GM12878 (cell line): ENCODE results near the gene ELK3. TPM values are rescaled to one million over a fixed set of nuclear protein-coding genes. Genes with fewer than 3 reads are reported as not detected.

ENCODE experiments used
- ATAC-seq: fragments of 200-7000 bp; cut with Tn5 transposase; 3 replicates; pipeline ENCODE4 v1.9.1; 2020; ENCODE audit warnings: mild to moderate bottlenecking, moderate library complexity
- BruUV-seq: library from RNA; stranded (reverse); fragments of 400-500 nt; replicated peaks from 2 replicates; lab custom pipeline; 2021; lab: Mats Ljungman, UMichigan
- CTCF ChIA-PET: fragments of 300-600 bp; sonication (Branson Sonifier 250); formaldehyde crosslinking; extraction: SDS; loops from one replicate; lab custom pipeline; 2021; ENCODE audit warnings: inconsistent platforms; lab: Yijun Ruan, JAX
- POLR2A ChIA-PET: fragments of 350-600 bp; formaldehyde crosslinking; extraction: SDS; loops from one replicate; lab custom pipeline; 2021; ENCODE audit warnings: inconsistent platforms; lab: Charles Lee
- RAD21 ChIA-PET: fragments of 300-600 bp; sonication (Branson Sonifier 250); formaldehyde crosslinking; loops from one replicate; lab custom pipeline; 2023; ENCODE audit warnings: antibody characterized with exemption; ENCODE audit not compliant: unreplicated experiment; lab: Charles Lee
- SMC1A ChIA-PET: fragments of 300-600 bp; sonication (Branson Sonifier 250); formaldehyde crosslinking; loops from one replicate; lab custom pipeline; 2023; ENCODE audit not compliant: unreplicated experiment, uncharacterized antibody; lab: Charles Lee
- DNase-seq: peaks from one replicate; pipeline ENCODE4 v3.0.0-alpha.2; 2011; ENCODE audit warnings: low read depth, low spot score
- FAIRE-seq: peaks from 3 replicates; lab custom pipeline; 2011; peaks lifted over from hg19 to GRCh38; lab: Jason Lieb, UNC
- H2AFZ ChIP-seq: 2 replicates; pipeline ENCODE4 v1.6.0; 2011; ENCODE audit warnings: low read depth, low read length, control low read depth; ENCODE audit not compliant: control insufficient read depth
- H3K27ac ChIP-seq: 2 replicates; pipeline ENCODE4 v1.5.1; 2011; ENCODE audit warnings: control low read depth; ENCODE audit not compliant: control insufficient read depth, insufficient read depth
- H3K27me3 ChIP-seq, 2 experiments: replicated peaks in 1 of 2; 2 replicates each; pipeline versions ENCODE4 v1.6.0 to v1.6.1; 2011; ENCODE audit warnings: low read length in 1 of 2; ENCODE audit not compliant: control insufficient read depth in 2 of 2, insufficient read depth in 2 of 2
- H3K36me3 ChIP-seq, 2 experiments: 2 replicates each; pipeline ENCODE4 v1.5.1; 2011; ENCODE audit warnings: low read length in 1 of 2; ENCODE audit not compliant: control insufficient read depth in 2 of 2, insufficient read depth in 2 of 2
- H3K4me1 ChIP-seq: 2 replicates; pipeline ENCODE4 v1.6.1; 2011; ENCODE audit warnings: mild to moderate bottlenecking, low read length, moderate library complexity, mixed read lengths; ENCODE audit not compliant: control insufficient read depth, insufficient read depth
- H3K4me2 ChIP-seq: 2 replicates; pipeline ENCODE4 v1.6.0; 2011; ENCODE audit warnings: control low read depth; ENCODE audit not compliant: control insufficient read depth, insufficient read depth
- H3K4me3 ChIP-seq: fragments of 200-600 bp; sonication (generic); 2 replicates; pipeline ENCODE4 v1.5.1; 2016
- H3K79me2 ChIP-seq: 2 replicates; pipeline ENCODE4 v1.6.0; 2011; ENCODE audit warnings: low read length; ENCODE audit not compliant: control insufficient read depth, insufficient read depth
- H3K9ac ChIP-seq: 2 replicates; pipeline ENCODE4 v1.8.0; 2011; ENCODE audit warnings: low read length, control low read depth, mixed read lengths; ENCODE audit not compliant: control insufficient read depth, insufficient read depth
- H3K9me3 ChIP-seq: replicated peaks from 3 replicates; pipeline ENCODE4 v1.5.1; 2011; ENCODE audit warnings: mild to moderate bottlenecking, low read length; ENCODE audit not compliant: control insufficient read depth, insufficient read depth
- H4K20me1 ChIP-seq: 2 replicates; pipeline ENCODE4 v1.6.0; 2011; ENCODE audit not compliant: control insufficient read depth, insufficient read depth
- ATF7 ChIP-seq: fragments of 450-650 bp; IDR thresholded peaks from 2 replicates; pipeline ENCODE4 v1.6.1; 2016; ENCODE audit warnings: low read depth, mild to moderate bottlenecking
- CUX1 ChIP-seq: IDR thresholded peaks from 2 replicates; pipeline ENCODE4 v1.6.1; 2012; ENCODE audit warnings: improper control_type of control experiment, low read depth, low read length; ENCODE audit not compliant: insufficient replicate concordance
- GABPA ChIP-seq: IDR thresholded peaks from 2 replicates; pipeline ENCODE4 v1.6.1; 2014; ENCODE audit warnings: antibody characterized with exemption, low read depth, mild to moderate bottlenecking, inconsistent platforms
- HCFC1 ChIP-seq: fragments of 150-350 bp; IDR thresholded peaks from 2 replicates; pipeline ENCODE4 v1.6.1; 2014; ENCODE audit warnings: low read length
- JUNB ChIP-seq: IDR thresholded peaks from 2 replicates; pipeline ENCODE4 v1.6.1; 2016; ENCODE audit warnings: antibody characterized with exemption, mild to moderate bottlenecking
- LARP7 ChIP-seq: fragments of 450-650 bp; IDR thresholded peaks from 2 replicates; pipeline ENCODE4 v1.6.1; 2017; ENCODE audit warnings: mild to moderate bottlenecking
- MTA2 ChIP-seq: fragments of 450-650 bp; IDR thresholded peaks from 2 replicates; pipeline ENCODE4 v1.6.1; 2016; ENCODE audit warnings: low read depth, mild to moderate bottlenecking, moderate library complexity
- MTA3 ChIP-seq: IDR thresholded peaks from 2 replicates; pipeline ENCODE4 v1.6.1; 2012; ENCODE audit warnings: low read length, inconsistent platforms, borderline replicate concordance
- NFYA ChIP-seq: IDR thresholded peaks from 2 replicates; pipeline ENCODE4 v1.6.1; 2011; ENCODE audit warnings: low read depth, mild to moderate bottlenecking, low read length, improper control_type of control experiment, borderline replicate concordance
- PAX5 ChIP-seq: IDR thresholded peaks from 2 replicates; pipeline ENCODE4 v1.6.1; 2011; ENCODE audit warnings: low read depth, low read length, borderline replicate concordance
- SMAD1 ChIP-seq: fragments of 450-650 bp; IDR thresholded peaks from 2 replicates; pipeline ENCODE4 v1.6.1; 2018; ENCODE audit warnings: mild to moderate bottlenecking, low read depth; ENCODE audit not compliant: partially characterized antibody
- USF2 ChIP-seq: IDR thresholded peaks from 2 replicates; pipeline ENCODE4 v1.6.1; 2011; ENCODE audit warnings: low read depth, low read length, improper control_type of control experiment, borderline replicate concordance
- ZBTB11 ChIP-seq: fragments of 450-650 bp; formaldehyde crosslinking; IDR thresholded peaks from 2 replicates; pipeline ENCODE4 v1.5.0; 2022; ENCODE audit warnings: mild to moderate bottlenecking, missing genetic modification characterization
- WGBS: methylation state at CpG from one replicate; pipeline ENCODE4 v1.1.6; 2016; ENCODE audit warnings: low lambda C conversion rate; ENCODE audit not compliant: insufficient replicate concordance, insufficient coverage; ENCODE audit errors: missing lambda C conversion rate; 5-methylcytosine and 5-hydroxymethylcytosine counted together
- in situ Hi-C: fragments of 300-500 bp; cut with MboI; formaldehyde crosslinking; loops from 9 replicates; pipeline ENCODE4 v1.14.3; 2018; ENCODE audit warnings: mixed read lengths
- intact Hi-C: fragments of 100-400 bp; cut with micrococcal nuclease; formaldehyde crosslinking; loops from one replicate; pipeline ENCODE4 v1.14.2; 2022; ENCODE audit not compliant: unreplicated experiment
- polyA plus RNA-seq, 11 experiments: library from polyadenylated mRNA; depleted of rRNA in 4 of 11; unstranded in 6 of 11; stranded (reverse) in 5 of 11; fragments of >200 nt; fragmentation: Nextera tagmentation in 4 of 11; fragmentation: Illumina TruSeq in 1 of 11; extraction: Ambion mirVana in 4 of 11; extraction: Trizol in 1 of 11; gene quantifications; 1 replicate in 1 of 11; 2 replicates in 10 of 11; pipeline versions ENCODE4 v1.2.1 to v1.2.3, GENCODE V29; 2011 to 2016; ENCODE audit warnings: inconsistent platforms in 2 of 11, missing spikeins in 2 of 11, low read depth in 1 of 11
- total RNA-seq, 4 experiments: library from RNA; depleted of rRNA in 3 of 4; stranded (reverse); fragments of >200 nt in 3 of 4; fragmentation: Illumina TruSeq in 1 of 4; extraction: Trizol in 1 of 4; gene quantifications; 2 replicates each; pipeline versions ENCODE4 v1.2.1 to v1.2.3, GENCODE V29; 2013 to 2021

The ELK3 gene
- total and polyA plus RNA-seq, 10 of the 15 experiments (the other 5 are each of a cell fraction or from before 2014, with no cell fraction given): 0.37 to 4.8 (median 0.88) TPM

- no peak for TF ChIP-seq CUX1
These were observed 34.5 kb downstream of the ELK3 start (continued) for GRCh38 chr12:96228566-96229248.

GRCh38 chr12:96230646-96231045 is 36.5 kb downstream of the ELK3 start:
- no peaks in the 10 kb centered on the region for H3K4me1 ChIP-seq
- WGBS: 90% methylated on average over 13 of the region's 13 CpGs
- H3K27ac ChIP-seq: no peak overlapping the region
- BruUV-seq: no TSS peak
- intact Hi-C loops: no loop called here
- no peak overlapping the region for H3K4me2 ChIP-seq
- DNase-seq: no peak
- CTCF ChIA-PET: interaction anchor here (0.9 to 1.0 kb wide), 2 partner anchors 14 to 169 kb away, joined by 3 to 5 read pairs; no protein-coding TSS in a partner anchor
- no peaks in the 10 kb centered on the region for H3K27me3 ChIP-seq
- H3K4me3 ChIP-seq: no peak overlapping the region
- no peak overlapping the region for H3K9ac ChIP-seq
- H3K79me2 ChIP-seq: no peaks in the 10 kb centered on the region
- no peak for ATAC-seq
- H3K9me3 ChIP-seq: no peaks in the 10 kb centered on the region
- SMC1A ChIA-PET: interaction anchor here (1.0 kb wide), 1 partner anchor 13 kb away, joined by 3 read pairs; no protein-coding TSS in a partner anchor
- POLR2A ChIA-PET: no interaction called here
- RAD21 ChIA-PET: no interaction called here
- no peak for FAIRE-seq
- no peaks in the 10 kb centered on the region for H4K20me1 ChIP-seq
- H2AFZ ChIP-seq: no peak overlapping the region
- in situ Hi-C loops: no loop called here
- H3K36me3 ChIP-seq: no peaks in the 10 kb centered on the region
- no peak for TF ChIP-seq NFYA
- TF ChIP-seq JUNB: no peak
- no peak for TF ChIP-seq MTA3
- TF ChIP-seq ZBTB11 (CRISPR knock-in tag): no peak
- TF ChIP-seq GABPA: no peak
- TF ChIP-seq USF2: no peak
- no peak for TF ChIP-seq LARP7
- no peak for TF ChIP-seq PAX5
- no peak for TF ChIP-seq HCFC1
- TF ChIP-seq SMAD1: no peak
- no peak for TF ChIP-seq ATF7
- no peak for TF ChIP-seq MTA2
